ENCODE data around the gene RBM19.

RBM19 gene

DNA sequence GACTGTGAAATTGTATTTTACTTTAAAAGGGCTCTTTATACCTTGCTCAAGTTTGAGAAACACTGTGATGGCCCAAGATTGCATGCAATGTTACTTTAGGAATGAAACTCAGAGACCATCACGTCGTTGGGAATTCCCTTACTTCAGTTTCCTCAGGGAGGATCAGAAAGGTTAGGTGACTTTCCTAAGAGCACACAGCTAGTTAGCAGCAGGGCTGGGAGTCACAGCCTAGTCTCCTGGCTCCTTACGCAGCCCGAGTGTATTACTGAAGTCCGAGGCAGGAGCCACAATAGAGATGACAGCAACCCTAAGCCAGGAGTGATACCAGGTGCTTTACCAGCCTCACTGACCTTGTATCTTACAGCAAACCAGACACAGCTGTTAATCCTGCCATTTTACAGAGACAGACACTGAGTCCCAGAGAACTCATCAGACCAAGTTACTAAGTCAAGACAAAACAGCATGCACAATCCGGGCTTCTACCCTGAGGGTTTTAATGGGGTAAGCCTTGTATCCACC, 67.0 kb downstream of the RBM19 start:
- DNase-seq = no peak

DNA sequence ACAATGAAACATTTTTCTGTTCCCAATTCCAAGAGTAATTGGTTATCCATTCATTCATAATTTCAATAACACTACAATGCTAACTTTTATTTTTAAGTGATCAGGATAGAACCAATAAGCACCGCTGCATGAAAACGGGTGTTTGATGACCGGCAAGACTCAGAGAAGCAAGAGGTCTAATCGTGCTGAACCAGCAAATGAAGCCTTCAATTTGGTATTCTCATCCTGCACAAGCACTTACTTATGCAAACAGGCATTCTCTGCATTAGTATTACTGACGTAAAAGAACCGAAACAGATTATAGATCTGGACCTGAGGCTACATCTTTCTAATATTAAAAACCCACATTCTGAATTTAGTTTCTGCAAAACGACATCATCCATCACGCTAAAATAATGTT, 67.7 kb downstream of the RBM19 start:
- DNase-seq = no peak

DNA sequence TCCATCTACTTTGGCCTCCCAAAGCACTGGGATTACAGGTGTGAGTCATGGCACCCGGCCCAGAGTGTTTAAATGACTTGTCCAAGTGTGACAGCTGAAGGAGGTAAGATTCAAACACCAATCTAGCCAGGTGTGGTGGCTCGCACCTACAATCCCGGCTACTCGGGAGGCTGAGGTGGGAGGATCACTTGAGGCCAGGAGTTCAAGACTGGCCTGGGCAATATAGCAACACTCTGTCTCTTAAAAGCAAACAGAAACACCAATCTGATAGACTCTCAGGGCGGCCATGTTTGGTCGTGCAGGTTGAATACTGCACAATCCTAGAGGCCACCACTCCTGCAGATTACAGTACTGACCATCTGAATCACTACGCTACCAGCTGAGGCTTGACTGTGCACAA, 68.7 kb downstream of the RBM19 start:
- no peak for DNase-seq

DNA sequence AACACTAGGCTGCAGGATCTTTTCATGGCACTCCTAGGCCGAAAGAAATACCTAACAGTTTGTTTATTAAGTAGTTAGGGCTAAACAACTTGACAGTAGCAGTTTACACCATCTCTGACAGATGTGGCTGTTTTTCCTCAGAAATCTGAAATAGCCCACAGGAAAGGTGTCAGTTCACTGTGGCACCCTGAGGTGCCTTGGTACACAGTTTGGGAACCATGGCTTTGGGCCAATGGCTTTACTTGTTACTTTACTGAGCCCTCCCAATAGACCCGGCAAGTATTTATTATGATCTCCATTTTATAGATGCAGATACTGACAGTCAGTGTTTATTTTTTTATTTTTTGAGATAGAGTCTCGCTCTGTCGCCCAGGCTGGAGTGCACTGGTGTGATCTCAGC, 69.3 kb downstream of the RBM19 start:
- DNase-seq = no peak

DNA sequence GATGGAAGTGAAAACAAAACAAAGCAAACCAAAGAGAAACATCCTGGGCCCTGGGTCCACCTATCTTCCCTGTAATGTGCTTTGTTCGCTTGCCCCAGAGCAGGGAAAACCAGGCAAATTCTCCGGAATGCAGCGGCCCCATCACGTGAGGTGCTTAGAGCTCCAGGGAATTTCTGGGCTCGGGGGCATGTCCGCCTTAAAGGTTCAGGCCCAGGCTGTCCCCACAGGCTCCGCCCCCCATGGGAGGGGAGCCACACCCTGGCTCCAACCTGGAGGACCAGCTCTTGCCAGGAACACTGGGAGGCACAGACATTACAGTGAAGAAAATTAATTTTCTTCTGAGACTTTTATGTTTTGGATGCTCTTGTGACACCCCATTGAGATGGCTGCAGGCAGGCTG, 69.9 kb downstream of the RBM19 start:
- DNase-seq = no peak

DNA sequence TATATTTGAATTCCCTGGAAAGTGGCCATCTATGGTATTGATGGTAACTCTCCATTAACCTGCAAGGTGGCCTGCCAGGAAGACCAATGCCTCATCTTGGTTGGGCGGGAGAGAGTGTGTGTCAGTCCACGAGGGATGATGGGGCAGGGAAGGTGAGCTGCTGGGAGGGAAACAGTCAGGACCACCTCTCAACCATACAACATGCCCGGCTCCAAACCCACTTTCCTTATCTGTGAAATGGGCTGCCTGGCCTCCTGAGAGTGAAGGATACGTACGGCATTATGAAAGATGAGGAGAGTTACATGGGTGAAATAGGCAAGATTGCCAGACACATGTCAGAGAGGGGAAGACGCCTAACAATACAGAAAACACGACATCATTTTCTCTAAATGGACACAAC, 70.9 kb downstream of the RBM19 start:
- no peak for DNase-seq

DNA sequence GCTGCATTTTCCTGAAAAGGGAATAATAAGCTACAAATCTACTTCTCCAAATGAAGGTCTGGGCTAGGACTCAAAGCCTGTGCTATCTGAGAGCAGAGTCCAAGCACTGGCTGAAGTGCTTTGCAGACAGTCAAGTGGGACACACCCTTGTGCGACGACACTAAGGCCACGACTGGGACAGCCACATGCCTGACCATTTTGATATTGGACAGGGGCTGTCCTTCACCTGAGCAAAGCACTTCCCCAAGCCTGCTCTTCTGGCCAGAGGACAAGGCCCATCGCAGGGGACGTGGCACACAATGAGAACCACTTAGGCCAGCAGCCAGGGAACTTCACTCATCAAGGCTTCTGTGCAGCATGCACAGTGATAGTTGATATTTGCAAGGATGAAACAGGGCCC, 71.4 kb downstream of the RBM19 start:
- DNase-seq = no peak

DNA sequence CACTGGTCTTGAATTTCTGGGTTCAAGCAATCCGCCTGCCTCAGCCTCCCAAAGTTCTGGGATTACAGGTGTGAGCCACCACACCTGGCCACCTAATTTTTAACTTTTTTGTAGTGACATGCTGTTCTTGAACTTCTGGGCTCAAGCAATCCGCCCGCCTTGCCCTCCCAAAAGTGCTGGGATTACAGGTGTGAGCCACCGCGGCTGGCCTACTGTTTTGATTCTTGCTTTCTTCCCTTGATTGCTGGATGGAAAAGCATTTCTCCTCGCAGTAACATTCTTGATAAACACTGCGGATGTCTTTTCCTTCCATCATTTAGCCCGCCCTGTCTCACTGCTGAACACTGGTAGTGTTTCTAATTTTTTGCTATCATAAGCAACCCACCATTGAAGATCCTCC, 72.9 kb downstream of the RBM19 start:
- no peak for DNase-seq

DNA sequence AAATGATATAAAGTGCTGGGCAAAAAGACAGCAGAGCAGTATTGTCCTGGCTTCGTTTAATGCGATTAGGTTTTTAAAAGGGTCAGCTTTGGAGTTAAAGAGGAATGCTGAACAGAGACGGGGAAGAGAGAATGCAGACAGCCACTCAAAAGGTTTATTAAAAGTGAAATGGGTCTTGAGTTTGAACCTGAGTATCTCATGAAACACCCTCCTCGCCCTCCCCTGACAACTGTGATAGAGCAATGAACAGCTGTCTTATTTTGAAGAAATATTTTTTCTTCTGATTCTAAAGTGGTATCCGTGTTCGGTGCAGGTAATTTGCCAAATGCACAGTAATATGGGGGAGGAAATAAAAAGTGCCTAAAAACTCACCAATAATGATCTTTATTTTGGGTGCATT, 73.6 kb downstream of the RBM19 start:
- no peak for DNase-seq

DNA sequence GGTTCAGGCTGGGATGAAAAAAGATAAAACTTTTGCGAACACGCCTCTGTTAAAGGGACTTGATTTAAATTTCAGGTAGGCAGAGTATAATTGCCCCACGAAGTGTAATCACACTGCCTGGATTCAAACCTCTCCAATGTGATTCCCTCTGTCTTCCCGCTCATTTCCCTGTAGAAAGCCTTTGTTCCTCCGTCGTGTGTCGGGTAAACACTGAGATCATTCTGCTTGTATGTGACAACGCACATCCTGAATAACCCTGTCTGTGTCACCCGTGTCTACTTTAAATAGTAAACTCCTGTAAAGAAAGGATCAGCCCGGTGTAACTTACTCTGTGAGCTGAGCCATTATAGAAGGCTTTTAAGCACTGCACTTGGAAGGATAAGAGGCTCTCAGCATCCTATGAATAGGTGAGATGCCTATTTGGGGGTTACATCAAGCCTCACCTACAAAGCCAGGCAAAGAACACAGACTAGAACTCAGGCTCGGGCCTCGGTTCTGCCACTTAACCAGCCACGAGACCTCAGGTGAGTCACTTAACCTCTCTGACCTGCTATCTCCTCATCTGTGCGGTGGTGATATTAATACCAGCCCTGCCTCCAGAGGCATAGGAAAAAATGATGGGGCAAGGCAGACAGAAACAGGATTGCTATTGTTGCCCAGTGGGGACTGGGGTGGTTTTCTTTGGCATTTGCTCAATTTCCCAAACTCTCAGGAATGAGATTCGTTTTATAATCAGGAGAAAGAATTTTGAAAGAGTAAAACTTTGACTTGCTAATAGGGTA, 74.2 kb downstream of the RBM19 start:
- DNase-seq = no peak

DNA sequence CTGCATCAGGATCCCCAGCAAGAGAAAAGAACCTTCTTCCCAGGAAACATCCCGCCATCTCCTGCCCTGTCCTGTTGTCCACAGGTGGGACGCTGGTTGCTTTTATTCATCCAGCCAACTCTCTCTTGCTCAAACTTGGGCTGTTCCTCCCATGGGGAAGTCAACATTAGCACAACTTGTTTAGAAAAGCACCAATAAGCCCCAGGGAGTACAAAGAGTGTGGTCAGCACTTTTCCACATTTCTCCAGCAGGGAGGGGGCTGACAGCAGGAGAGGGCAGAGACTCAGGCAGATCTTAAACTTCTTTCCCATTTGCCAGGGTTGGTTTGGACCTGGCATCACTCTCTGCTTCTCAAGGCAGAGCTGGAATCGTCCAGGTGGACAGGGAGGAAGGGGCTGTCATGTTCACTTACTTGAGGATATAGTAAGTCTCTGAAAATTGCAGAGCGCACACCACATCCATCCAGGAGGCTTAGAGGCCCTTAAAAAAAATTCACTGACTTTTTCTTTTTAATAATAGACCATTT, 74.9 kb downstream of the RBM19 start:
- no peak for DNase-seq

DNA sequence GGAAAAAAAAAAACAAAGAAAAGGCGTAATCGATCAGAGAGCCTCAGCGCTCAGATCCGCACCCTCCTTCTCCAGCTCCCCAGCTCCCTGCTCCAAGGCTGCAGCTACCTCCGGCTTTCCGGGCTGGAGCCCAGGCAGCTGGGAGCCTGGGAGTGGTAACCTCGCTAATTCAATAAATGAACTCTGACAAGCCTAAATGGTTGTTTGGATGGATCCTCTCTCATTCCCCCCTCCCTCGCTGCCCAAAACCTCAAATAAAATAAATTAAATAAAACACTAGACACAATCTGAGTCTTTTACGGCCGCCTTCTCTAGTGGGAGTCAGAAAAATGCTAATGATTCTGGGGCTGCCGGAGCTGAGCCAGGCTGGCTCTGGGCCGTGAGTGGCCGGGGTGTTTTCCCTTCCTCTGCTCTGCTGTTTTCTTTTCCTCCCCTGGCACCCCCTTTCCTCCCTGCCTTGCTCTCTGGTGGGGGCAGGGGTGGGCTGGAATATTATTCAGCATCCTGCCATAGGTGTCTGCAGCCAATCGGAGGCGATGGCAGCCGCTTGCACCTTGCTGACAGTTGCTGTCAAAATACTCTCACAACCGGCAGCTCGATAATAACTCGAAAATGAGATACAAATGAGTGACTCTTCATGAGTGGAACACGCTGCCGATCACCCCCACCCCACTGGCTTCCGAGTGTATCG, 76.1 kb downstream of the RBM19 start:
- DNase-seq = no peak

DNA sequence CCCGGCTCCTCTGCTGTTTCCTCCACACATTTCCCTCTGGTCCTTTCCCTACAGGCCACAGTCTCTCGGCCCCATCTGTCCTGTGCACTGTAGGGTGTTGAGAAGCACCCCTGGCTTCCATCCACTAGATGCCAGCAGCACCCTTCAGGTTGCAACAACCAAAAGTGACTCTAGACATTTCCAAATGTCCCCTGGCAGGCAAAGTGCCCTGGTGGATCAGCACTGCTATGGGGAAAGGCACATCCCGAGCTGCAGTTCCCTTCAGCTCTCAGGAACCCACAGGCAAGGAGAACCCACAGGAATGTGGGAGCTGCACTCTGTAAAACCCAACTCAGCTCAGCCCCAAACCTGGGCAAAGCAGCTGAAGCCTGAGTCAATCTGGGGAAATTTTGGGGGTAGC, 77.0 kb downstream of the RBM19 start:
- DNase-seq = no peak

DNA sequence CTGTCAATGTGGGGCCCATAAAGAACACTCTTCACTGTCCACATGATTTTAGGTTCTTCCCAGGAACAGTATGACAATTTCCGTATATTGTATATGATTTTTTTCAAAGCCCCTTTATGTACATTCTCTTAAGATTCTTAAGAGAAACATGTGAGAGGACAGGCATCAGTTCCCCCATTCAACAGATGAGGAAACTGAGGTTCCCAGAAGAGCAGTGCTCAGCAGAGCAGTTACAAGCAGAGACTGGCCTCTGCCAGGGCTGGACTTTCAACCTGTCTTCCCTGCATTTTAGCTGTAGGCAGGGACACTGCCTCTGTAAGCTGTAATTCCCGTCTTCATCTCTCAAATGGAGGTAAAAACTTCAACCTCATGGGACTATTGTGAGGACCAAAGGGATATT, 77.7 kb downstream of the RBM19 start:
- DNase-seq = no peak

DNA sequence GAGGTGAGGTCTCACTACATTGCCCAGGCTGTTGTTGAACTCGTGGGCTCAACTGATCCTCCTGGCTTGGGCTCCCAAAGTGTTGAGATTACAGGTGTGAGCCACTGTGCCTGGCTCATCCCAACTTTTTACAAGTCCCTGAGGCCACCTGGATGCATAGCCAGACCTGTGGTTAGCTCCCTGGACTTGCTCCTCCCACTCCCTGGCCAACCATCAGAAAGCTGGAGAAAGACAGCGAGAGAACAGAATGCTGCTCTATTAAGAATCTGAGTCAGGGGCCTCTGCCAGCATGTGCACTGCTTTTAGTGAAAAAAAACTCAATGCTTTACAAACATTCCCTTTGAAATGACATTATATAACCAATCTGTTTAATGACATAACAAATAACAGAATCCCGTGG, 78.2 kb downstream of the RBM19 start:
- DNase-seq = no peak

DNA sequence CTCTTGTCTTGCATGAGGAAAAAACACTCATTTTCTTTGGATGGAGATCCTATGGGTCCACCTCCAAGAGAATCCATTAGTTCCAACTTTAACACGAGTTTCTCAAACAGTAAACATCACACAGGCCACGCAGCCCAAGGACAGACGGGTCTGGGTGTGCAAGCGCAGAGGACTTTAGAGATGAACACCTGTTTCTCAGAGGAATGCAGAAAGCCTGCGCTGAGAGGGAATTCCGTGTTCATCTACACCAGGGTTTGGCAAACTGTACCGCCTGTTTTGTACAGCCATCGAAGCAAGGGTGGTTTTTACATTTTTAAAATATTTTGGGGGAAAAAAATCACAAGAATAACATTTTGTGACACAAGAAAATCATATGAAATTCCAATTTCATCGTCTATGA, 79.4 kb downstream of the RBM19 start:
- no peak for DNase-seq

DNA sequence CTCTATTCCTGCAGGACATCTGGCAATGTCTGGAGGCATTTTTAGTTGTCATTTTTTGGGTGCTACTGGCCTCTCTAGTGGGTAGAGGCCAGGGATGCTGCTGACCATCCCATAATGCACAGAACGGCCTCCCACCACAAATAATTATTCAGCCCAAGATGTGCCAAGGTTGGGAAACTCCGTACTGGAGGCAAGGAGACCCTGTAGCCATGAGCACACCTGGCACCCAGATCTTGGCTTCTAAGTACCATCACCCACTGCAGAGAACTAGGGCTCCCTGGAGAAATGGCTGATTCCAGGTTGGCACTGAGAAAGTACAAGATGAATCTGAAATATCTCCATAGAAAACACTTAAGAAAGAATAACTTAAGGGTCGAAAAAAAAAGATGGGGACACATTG, 81.7 kb downstream of the RBM19 start:
- DNase-seq = no peak

DNA sequence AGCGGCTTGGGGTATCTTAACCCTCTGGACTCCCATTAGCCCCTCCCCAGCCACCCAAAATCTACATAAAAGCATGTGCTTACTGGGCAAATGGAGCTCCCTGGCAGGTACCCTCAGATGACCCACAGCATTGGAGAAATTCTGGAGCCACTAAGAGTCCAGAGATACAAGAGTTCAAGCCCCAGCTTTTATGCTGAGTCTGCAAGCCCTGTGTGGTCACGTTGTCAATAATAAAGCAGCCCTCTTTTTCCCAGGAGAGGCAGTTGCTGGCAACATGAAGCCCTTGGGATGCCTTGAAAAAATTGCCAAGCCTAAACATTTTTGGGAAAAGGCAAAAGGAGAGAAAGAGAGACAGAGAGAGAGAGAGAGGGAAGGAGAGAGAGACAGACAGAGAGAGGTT, 83.4 kb downstream of the RBM19 start:
- DNase-seq = no peak

DNA sequence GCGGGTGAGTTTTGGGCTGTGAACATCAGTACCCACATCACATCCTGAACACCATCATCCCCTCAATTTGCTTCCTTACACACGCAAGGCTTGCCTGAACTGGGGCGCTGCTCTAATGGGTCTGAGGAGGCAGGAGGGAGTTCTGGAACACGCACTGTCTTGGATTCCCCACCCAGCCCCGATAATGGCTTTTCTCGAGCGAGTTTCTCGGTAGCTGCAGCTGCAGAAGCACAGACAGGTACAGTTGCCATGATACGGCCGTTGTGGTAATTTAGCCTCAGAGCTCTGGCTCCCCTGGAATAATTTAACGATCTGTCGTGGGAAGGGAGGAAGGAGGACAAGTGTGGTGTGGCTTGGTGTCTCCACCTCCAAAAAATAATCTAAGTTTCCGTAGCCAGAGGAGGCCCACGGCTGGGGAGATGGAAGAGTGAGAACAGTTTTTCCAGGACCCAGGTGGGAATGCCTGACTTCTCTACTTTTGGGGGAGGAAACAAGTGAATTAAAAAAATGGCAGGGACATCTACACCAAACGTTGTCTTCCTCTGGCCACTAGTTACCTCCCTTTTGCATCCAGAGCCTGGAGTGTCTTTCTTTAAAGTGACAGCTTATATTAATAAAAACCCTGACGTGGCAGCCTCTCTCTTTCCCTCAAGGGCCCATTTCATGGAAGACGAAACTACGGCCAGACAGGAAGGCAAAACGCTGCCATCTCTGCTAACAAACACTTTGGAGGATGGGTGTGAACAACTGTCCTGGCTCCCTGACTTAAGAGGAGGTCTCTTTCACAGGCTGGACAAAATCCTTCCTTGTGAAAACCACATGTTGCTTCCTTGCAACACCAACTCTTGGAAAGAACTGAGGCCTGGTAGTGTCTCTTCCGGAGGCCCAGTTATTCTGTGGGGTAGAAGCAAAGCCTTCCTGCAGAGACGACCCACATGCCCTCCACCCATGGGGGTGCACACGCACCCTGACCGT, 84.8 kb downstream of the RBM19 start:
- no peak for DNase-seq

DNA sequence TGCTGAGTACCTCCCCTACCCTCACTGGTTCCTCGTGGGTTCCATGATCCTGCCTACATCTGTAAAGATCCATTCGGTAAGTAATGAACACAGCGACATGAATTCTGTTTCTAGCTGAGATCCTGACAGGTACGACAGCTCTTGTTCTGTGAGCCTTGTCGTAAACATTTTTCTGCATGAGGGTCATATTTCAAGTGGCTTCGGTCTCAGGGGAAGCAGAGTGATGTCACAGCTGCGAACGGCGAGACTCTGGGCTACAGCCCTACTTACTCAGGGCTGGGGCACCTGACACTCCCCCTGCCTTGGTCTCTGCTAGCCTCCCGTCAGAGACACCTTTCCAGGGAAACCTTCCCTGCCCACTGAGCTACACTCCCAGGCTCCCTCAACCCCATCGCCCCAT, 85.8 kb downstream of the RBM19 start:
- no peak for DNase-seq

DNA sequence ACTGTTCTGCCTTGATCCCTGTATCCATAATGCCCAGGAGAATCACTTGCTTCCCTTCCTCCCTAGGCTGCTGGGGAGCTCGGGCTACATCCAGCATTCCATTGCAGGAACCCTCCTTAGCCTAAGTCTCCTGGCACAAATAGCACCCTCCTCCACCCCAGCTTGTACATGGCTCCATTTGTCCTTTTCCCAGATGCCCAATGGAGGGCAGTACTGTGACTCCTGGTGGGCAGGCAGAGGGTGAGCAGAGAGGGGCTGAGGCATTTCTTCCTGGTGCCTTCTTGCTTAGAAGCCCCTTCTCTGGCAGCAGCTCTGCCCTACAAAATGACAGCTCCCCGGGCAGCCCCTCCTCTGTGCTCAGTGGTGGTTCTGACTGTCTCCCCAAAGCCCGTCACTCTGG, 86.5 kb downstream of the RBM19 start:
- no peak for DNase-seq

DNA sequence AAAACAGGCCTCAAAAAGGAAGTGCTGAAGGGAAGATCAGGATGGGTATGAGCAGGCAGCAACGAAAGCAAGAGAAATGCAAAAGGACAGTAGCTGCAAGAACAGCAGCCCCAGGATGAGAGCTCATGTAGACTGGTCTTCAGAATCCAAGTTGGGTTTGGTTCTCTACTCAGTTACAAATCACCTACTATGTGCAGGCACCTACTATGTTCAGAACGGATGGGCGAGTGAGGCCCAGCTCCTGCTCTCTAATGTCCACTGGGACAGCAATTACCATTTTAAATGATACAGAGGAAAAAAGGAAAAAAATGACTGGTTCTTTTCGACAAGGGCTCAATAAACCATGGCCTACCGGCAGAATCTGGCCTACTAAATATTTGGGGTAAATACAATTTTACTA, 88.5 kb downstream of the RBM19 start:
- no peak for DNase-seq

DNA sequence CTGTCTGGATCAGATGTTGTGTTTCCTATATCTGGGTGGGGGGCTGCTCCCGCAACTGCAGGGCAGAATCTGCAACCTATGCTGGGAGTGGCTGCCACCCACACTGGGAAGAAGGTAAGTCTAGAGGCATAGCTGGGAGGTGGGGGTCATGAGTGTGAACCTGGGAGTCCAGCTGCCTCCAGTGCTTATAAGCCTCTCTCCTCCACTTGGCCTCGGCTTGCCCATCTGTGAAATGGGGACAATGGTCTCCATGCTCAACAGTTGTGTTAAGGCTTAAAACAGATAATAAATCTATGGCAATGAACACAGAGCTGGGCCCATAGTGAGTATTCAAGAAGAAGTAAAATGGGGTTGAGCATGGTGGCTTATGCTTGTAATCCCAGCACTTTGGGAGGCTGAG, 90.0 kb downstream of the RBM19 start:
- DNase-seq = no peak
